HepG2 (cell line): ENCODE results near the gene PHACTR3. TPM values are rescaled to one million over a fixed set of nuclear protein-coding genes. Genes with fewer than 3 reads are reported as not detected.

Experiments used
- ATAC-seq: fragments of 200-7000 bp; cut with Tn5 transposase; 3 replicates; pipeline ENCODE4 v1.9.1; 2020; ENCODE audit warnings: mild to moderate bottlenecking, moderate library complexity
- BruUV-seq: library from RNA; stranded (reverse); fragments of 400-500 nt; replicated peaks from 2 replicates; lab custom pipeline; 2021; lab: Mats Ljungman, UMichigan
- CTCF ChIA-PET: fragments of 300-600 bp; formaldehyde crosslinking; extraction: SDS; loops from one replicate; lab custom pipeline; 2021; ENCODE audit warnings: low total read pairs, inconsistent platforms, low intra/inter-chr PET ratio; lab: Yijun Ruan, JAX
- POLR2A ChIA-PET: fragments of 350-600 bp; sonication (Branson Sonifier 250); formaldehyde crosslinking; loops from one replicate; lab custom pipeline; 2020; ENCODE audit warnings: antibody characterized with exemption, inconsistent platforms; lab: Yijun Ruan, JAX
- DNase-seq: peaks from one replicate; pipeline ENCODE4 v3.0.0-alpha.2; 2015; ENCODE audit warnings: low spot score
- FAIRE-seq: peaks from 3 replicates; lab custom pipeline; 2011; peaks lifted over from hg19 to GRCh38; lab: Jason Lieb, UNC
- H2AFZ ChIP-seq: one replicate; pipeline ENCODE4 v1.6.1; 2011; ENCODE audit warnings: low read length, inconsistent platforms
- H3K27ac ChIP-seq: fragments of 300-600 bp; 3 replicates; pipeline ENCODE4 v1.8.0; 2011; ENCODE audit warnings: mixed run types, mild to moderate bottlenecking, mixed read lengths, low read length, inconsistent platforms; ENCODE audit not compliant: insufficient read depth; ENCODE audit errors: extremely low read length
- H3K27me3 ChIP-seq, 2 experiments: fragments of 200-600 bp in 1 of 2; 2 replicates in 1 of 2; 3 replicates in 1 of 2; pipeline versions ENCODE4 v1.6.0 to v1.8.0; 2011; ENCODE audit warnings: low read length in 2 of 2, mild to moderate bottlenecking in 2 of 2, moderate library complexity in 2 of 2, inconsistent platforms in 1 of 2; ENCODE audit not compliant: insufficient read depth in 2 of 2, control insufficient read depth in 1 of 2
- H3K36me3 ChIP-seq, 2 experiments: fragments of 200-600 bp in 1 of 2; replicated peaks in 1 of 2; 2 replicates in 1 of 2; 3 replicates in 1 of 2; pipeline versions ENCODE4 v1.5.1 to v1.8.0; 2011; ENCODE audit warnings: low read length in 2 of 2, inconsistent platforms in 1 of 2; ENCODE audit not compliant: insufficient read depth in 2 of 2, control insufficient read depth in 1 of 2
- H3K4me1 ChIP-seq: 2 replicates; pipeline ENCODE4 v1.5.1; 2012; ENCODE audit warnings: low read length, inconsistent platforms; ENCODE audit not compliant: insufficient read depth
- H3K4me2 ChIP-seq: 2 replicates; pipeline ENCODE4 v1.6.0; 2011; ENCODE audit warnings: low read depth, low read length, inconsistent platforms
- H3K4me3 ChIP-seq, 3 experiments: fragments of 200-600 bp in 1 of 3; sonication (generic), shearing (Covaris generic) in 1 of 3; replicated peaks in 1 of 3; 2 replicates each; pipeline ENCODE4 v1.5.1; 2011 to 2016; ENCODE audit warnings: low read length in 3 of 3, inconsistent platforms in 2 of 3, low read depth in 2 of 3, mild to moderate bottlenecking in 2 of 3, control low read depth in 1 of 3, mixed read lengths in 1 of 3; ENCODE audit not compliant: insufficient read depth in 1 of 3
- H3K79me2 ChIP-seq: one replicate; pipeline ENCODE4 v1.6.1; 2011; ENCODE audit warnings: low read length, inconsistent platforms; ENCODE audit not compliant: insufficient read depth
- H3K9ac ChIP-seq: 2 replicates; pipeline ENCODE4 v1.6.0; 2011; ENCODE audit warnings: mild to moderate bottlenecking, low read depth, low read length, inconsistent platforms; ENCODE audit not compliant: insufficient read depth
- H3K9me3 ChIP-seq: 2 replicates; pipeline ENCODE4 v1.5.1; 2012; ENCODE audit warnings: mild to moderate bottlenecking, low read length
- H4K20me1 ChIP-seq: 2 replicates; pipeline ENCODE4 v1.6.0; 2011; ENCODE audit warnings: inconsistent platforms, mild to moderate bottlenecking, low read length, moderate library complexity; ENCODE audit not compliant: insufficient read depth
- ARID2 ChIP-seq: sonication (generic); formaldehyde crosslinking; IDR thresholded peaks from 2 replicates; pipeline ENCODE4 v1.8.1; 2022; ENCODE audit warnings: mild to moderate bottlenecking, missing genetic modification reagents, borderline replicate concordance
- NFIB ChIP-seq: sonication (generic); formaldehyde crosslinking; IDR thresholded peaks from 2 replicates; pipeline ENCODE4 v1.9.0; 2021; ENCODE audit warnings: missing genetic modification reagents, mild to moderate bottlenecking, borderline replicate concordance
- PAF1 ChIP-seq: IDR thresholded peaks from 2 replicates; pipeline ENCODE4 v1.6.1; 2016; ENCODE audit warnings: missing genetic modification reagents, missing compliant biosample characterization
- PLRG1 ChIP-seq: fragments of 450-650 bp; conservative IDR thresholded peaks from 2 replicates; pipeline ENCODE4 v1.6.1; 2016
- ZBTB8A ChIP-seq: sonication (generic); formaldehyde crosslinking; IDR thresholded peaks from 2 replicates; pipeline ENCODE4 v1.4.0; 2020; ENCODE audit warnings: mild to moderate bottlenecking, low read depth, missing genetic modification reagents, borderline replicate concordance
- ZNF10 ChIP-seq: sonication (generic); formaldehyde crosslinking; IDR thresholded peaks from 2 replicates; pipeline ENCODE4 v1.4.0; 2020; ENCODE audit warnings: mild to moderate bottlenecking, low read depth, missing genetic modification reagents, borderline replicate concordance
- ZNF260 ChIP-seq: sonication (generic); formaldehyde crosslinking; IDR thresholded peaks from 2 replicates; pipeline ENCODE4 v1.4.0; 2020; ENCODE audit warnings: missing genetic modification reagents, low read depth, mild to moderate bottlenecking, borderline replicate concordance
- ZNF451 ChIP-seq: sonication (generic); formaldehyde crosslinking; IDR thresholded peaks from 2 replicates; pipeline ENCODE4 v1.5.0; 2020; ENCODE audit warnings: mild to moderate bottlenecking, missing genetic modification reagents
- ZNF550 ChIP-seq: sonication (generic); formaldehyde crosslinking; IDR thresholded peaks from 2 replicates; pipeline ENCODE4 v1.4.0; 2020; ENCODE audit warnings: mild to moderate bottlenecking, missing genetic modification reagents, borderline replicate concordance
- WGBS: methylation state at CpG from one replicate; pipeline ENCODE4 v1.1.6; 2017; ENCODE audit warnings: low lambda C conversion rate; 5-methylcytosine and 5-hydroxymethylcytosine counted together
- in situ Hi-C: cut with HindIII; loops from 2 replicates; pipeline ENCODE4 v1.10.0; 2017; ENCODE audit warnings: low pct_unique_long_range_greater_than_20kb; ENCODE audit not compliant: extremely low pct_ligation_motif_present
- intact Hi-C: fragments of 100-400 bp; cut with micrococcal nuclease; formaldehyde crosslinking; loops from one replicate; pipeline ENCODE4 v1.10.0; 2022; ENCODE audit not compliant: unreplicated experiment
- polyA plus RNA-seq, 8 experiments: library from polyadenylated mRNA; depleted of rRNA in 3 of 8; stranded (reverse) in 7 of 8; unstranded in 1 of 8; fragments of >200 nt; fragmentation: Illumina TruSeq in 4 of 8; extraction: Trizol in 4 of 8; gene quantifications; 2 replicates each; pipeline versions ENCODE4 v1.2.1 to v1.2.3, GENCODE V29; 2011 to 2016; ENCODE audit warnings: low read depth in 4 of 8, missing spikeins in 1 of 8, mixed read lengths in 1 of 8; ENCODE audit not compliant: insufficient read depth in 1 of 8
- total RNA-seq, 5 experiments: library from RNA; depleted of rRNA; stranded (reverse); fragments of >200 nt; fragmentation: Illumina TruSeq; extraction: Trizol; gene quantifications; 2 replicates each; pipeline ENCODE4 v1.2.3, GENCODE V29; 2016; ENCODE audit warnings: low read depth in 1 of 5
- TF ChIP-seq, protein P1 (sequence below): IDR thresholded peaks from 2 replicates; pipeline ENCODE4 v1.6.1; 2016; ENCODE audit warnings: low read depth, borderline replicate concordance
- TF ChIP-seq, protein P2 (sequence below): sonication (generic); formaldehyde crosslinking; IDR thresholded peaks from 2 replicates; pipeline ENCODE4 v1.9.0; 2021; ENCODE audit warnings: mild to moderate bottlenecking, missing genetic modification reagents
- TF ChIP-seq, protein P3 (sequence below): sonication (generic); formaldehyde crosslinking; IDR thresholded peaks from 2 replicates; pipeline ENCODE4 v1.4.0; 2020; ENCODE audit warnings: low read depth, mild to moderate bottlenecking, missing genetic modification reagents

Gene PHACTR3
- total and polyA plus RNA-seq, 2 of the 13 experiments (the other 11 are each of a cell fraction or from before 2014, with no cell fraction given): not detected

DNA sequence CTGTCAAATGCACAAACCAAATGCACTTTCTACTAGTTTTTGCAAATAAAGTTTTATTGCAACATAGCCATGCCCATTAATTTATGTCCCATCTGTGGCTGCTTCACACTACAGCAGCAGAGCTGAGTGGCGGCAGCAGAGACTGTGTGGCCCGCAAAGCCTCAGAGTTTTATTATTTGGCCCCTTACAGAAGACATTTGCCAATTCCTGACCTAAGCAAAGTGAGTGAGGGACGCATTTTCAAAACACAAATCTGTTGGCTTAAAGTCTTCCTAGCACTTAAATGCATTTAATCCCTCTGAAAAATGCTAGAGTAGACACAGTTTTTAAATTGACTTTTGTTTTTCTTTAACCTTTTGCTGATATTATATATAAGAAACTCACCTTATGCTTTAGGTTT is 126.4 kb downstream of the PHACTR3 start:
- FAIRE-seq (no peak), ATAC-seq (no peak), DNase-seq (no peak)
- TF ChIP-seq ZNF451 (CRISPR knock-in tag) (no peak), ZBTB8A (no peak), PAF1 (no peak), PLRG1 (no peak)
- Histone ChIP-seq H3K36me3 (no peaks in the 10 kb centered on the region), H4K20me1 (no peaks in the 10 kb centered on the region), H3K27me3 (peaks cover 2 to 38% of the 10 kb centered on the region in 2 experiments; a peak in 3 of 5 replicates), H3K9me3 (no peaks in the 10 kb centered on the region), H3K27ac (no peak overlapping the region), H3K9ac (no peak overlapping the region), H3K79me2 (no peaks in the 10 kb centered on the region), H3K4me2 (no peak overlapping the region), H3K4me3 (no peak overlapping the region), H2AFZ (no peak overlapping the region), H3K4me1 (no peaks in the 10 kb centered on the region)
- intact Hi-C loops: no loop called here
- in situ Hi-C loops: no loop called here
- ChIA-PET POLR2A (no interaction called here), CTCF (no interaction called here)
- BruUV-seq: no TSS peak
- 1% methylated on average over 3 of the region's 3 CpGs for WGBS

DNA sequence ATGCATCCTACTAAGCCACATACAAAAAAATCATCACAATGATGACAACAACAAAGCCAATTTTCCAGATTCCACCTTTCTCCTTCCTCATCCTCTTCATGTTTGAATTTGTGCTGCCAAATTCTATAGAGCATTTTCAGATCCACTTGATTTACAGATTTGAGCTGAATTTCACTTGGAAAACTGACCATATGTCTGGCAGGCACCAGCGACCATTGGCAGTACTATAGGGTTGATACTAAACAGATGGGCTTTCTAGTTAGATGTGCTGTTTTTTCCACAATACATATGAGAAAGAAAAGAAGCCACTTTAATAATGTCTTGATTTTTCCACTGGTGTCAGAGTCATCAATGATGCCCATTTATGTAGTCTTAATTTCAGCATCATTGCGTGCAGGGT is 127.0 kb downstream of the PHACTR3 start:
- Histone ChIP-seq H2AFZ (no peak overlapping the region), H4K20me1 (no peaks in the 10 kb centered on the region), H3K27ac (no peak overlapping the region), H3K4me3 (no peak overlapping the region), H3K9me3 (no peaks in the 10 kb centered on the region), H3K4me1 (no peaks in the 10 kb centered on the region), H3K79me2 (no peaks in the 10 kb centered on the region), H3K27me3 (peaks cover 2 to 35% of the 10 kb centered on the region in 2 experiments; a peak in 3 of 5 replicates), H3K9ac (no peak overlapping the region), H3K4me2 (no peak overlapping the region), H3K36me3 (no peaks in the 10 kb centered on the region)
- FAIRE-seq: no peak
- ChIA-PET POLR2A (no interaction called here), CTCF (no interaction called here)
- BruUV-seq: no TSS peak
- WGBS: 0% methylated on average over 2 of the region's 2 CpGs
- in situ Hi-C loops (no loop called here), intact Hi-C loops (no loop called here)
- no peak for DNase-seq
- ATAC-seq: no peak
- TF ChIP-seq NFIB (CRISPR knock-in tag): no peak
- no peak for TF ChIP-seq ZNF260 (CRISPR knock-in tag)
- no peak for TF ChIP-seq ZNF550 (CRISPR knock-in tag)
- TF ChIP-seq ZNF10 (CRISPR knock-in tag): no peak
- TF ChIP-seq, protein P1, sequence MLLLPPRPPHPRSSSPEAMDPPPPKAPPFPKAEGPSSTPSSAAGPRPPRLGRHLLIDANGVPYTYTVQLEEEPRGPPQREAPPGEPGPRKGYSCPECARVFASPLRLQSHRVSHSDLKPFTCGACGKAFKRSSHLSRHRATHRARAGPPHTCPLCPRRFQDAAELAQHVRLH (CRISPR knock-in tag): no peak
- TF ChIP-seq, protein P2, sequence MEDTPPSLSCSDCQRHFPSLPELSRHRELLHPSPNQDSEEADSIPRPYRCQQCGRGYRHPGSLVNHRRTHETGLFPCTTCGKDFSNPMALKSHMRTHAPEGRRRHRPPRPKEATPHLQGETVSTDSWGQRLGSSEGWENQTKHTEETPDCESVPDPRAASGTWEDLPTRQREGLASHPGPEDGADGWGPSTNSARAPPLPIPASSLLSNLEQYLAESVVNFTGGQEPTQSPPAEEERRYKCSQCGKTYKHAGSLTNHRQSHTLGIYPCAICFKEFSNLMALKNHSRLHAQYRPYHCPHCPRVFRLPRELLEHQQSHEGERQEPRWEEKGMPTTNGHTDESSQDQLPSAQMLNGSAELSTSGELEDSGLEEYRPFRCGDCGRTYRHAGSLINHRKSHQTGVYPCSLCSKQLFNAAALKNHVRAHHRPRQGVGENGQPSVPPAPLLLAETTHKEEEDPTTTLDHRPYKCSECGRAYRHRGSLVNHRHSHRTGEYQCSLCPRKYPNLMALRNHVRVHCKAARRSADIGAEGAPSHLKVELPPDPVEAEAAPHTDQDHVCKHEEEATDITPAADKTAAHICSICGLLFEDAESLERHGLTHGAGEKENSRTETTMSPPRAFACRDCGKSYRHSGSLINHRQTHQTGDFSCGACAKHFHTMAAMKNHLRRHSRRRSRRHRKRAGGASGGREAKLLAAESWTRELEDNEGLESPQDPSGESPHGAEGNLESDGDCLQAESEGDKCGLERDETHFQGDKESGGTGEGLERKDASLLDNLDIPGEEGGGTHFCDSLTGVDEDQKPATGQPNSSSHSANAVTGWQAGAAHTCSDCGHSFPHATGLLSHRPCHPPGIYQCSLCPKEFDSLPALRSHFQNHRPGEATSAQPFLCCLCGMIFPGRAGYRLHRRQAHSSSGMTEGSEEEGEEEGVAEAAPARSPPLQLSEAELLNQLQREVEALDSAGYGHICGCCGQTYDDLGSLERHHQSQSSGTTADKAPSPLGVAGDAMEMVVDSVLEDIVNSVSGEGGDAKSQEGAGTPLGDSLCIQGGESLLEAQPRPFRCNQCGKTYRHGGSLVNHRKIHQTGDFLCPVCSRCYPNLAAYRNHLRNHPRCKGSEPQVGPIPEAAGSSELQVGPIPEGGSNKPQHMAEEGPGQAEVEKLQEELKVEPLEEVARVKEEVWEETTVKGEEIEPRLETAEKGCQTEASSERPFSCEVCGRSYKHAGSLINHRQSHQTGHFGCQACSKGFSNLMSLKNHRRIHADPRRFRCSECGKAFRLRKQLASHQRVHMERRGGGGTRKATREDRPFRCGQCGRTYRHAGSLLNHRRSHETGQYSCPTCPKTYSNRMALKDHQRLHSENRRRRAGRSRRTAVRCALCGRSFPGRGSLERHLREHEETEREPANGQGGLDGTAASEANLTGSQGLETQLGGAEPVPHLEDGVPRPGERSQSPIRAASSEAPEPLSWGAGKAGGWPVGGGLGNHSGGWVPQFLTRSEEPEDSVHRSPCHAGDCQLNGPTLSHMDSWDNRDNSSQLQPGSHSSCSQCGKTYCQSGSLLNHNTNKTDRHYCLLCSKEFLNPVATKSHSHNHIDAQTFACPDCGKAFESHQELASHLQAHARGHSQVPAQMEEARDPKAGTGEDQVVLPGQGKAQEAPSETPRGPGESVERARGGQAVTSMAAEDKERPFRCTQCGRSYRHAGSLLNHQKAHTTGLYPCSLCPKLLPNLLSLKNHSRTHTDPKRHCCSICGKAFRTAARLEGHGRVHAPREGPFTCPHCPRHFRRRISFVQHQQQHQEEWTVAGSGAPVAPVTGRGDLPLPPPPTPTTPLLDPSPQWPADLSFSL (CRISPR knock-in tag): no peak
- TF ChIP-seq ARID2 (CRISPR knock-in tag): no peak
- TF ChIP-seq, protein P3, sequence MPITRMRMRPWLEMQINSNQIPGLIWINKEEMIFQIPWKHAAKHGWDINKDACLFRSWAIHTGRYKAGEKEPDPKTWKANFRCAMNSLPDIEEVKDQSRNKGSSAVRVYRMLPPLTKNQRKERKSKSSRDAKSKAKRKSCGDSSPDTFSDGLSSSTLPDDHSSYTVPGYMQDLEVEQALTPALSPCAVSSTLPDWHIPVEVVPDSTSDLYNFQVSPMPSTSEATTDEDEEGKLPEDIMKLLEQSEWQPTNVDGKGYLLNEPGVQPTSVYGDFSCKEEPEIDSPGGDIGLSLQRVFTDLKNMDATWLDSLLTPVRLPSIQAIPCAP (CRISPR knock-in tag): no peak
